ENCODE measurements around the gene STXBP1.

DNA sequence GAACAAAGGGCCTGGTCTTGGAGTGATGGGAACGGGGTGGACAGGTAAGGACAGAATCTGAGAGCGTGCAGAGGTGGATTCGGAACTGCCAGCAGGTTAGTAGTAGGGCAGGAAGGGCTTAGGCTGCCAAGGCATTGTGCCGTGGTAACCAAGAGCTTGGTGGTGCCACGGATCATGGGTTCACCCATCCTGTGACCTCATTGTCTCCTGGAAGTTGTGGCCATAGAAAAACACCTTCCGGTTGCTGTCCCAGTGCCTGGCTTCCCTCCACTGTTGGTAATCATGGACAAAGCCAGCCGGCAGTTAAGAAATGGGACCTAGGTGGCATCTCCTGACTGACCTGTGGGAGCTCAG is 52.2 kb downstream of the STXBP1 start:
- no peak for TF ChIP-seq POLR2A (IDR thresholded peaks at IDR 0.05; ENCODE audit: low read length)
- no peak for TF ChIP-seq PHF8 (IDR thresholded peaks at IDR 0.05; ENCODE audit: borderline replicate concordance, low read depth)
- TF ChIP-seq, protein P1, sequence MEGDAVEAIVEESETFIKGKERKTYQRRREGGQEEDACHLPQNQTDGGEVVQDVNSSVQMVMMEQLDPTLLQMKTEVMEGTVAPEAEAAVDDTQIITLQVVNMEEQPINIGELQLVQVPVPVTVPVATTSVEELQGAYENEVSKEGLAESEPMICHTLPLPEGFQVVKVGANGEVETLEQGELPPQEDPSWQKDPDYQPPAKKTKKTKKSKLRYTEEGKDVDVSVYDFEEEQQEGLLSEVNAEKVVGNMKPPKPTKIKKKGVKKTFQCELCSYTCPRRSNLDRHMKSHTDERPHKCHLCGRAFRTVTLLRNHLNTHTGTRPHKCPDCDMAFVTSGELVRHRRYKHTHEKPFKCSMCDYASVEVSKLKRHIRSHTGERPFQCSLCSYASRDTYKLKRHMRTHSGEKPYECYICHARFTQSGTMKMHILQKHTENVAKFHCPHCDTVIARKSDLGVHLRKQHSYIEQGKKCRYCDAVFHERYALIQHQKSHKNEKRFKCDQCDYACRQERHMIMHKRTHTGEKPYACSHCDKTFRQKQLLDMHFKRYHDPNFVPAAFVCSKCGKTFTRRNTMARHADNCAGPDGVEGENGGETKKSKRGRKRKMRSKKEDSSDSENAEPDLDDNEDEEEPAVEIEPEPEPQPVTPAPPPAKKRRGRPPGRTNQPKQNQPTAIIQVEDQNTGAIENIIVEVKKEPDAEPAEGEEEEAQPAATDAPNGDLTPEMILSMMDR (IDR thresholded peaks at IDR 0.05) = no peak
- no peak for TF ChIP-seq EP300 (IDR thresholded peaks at IDR 0.05)
- TF ChIP-seq JUNB (IDR thresholded peaks at IDR 0.05) = no peak
- no peak for TF ChIP-seq TFCP2L1 (CRISPR knock-in tag; IDR thresholded peaks at IDR 0.05)
- TF ChIP-seq, protein P2, sequence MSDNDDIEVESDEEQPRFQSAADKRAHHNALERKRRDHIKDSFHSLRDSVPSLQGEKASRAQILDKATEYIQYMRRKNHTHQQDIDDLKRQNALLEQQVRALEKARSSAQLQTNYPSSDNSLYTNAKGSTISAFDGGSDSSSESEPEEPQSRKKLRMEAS (IDR thresholded peaks at IDR 0.05) = no peak
